GM04503 (cell line): Measurements from ENCODE around the gene WDFY3.
A peak's percentile ranks its signal among the peaks of the same experiment; 100 is the strongest.

Experiments
- DNase-seq: peaks from one replicate; pipeline ENCODE4 v3.0.0-alpha.2; 2012; ENCODE audit warnings: low read depth

The WDFY3 gene

DNA sequence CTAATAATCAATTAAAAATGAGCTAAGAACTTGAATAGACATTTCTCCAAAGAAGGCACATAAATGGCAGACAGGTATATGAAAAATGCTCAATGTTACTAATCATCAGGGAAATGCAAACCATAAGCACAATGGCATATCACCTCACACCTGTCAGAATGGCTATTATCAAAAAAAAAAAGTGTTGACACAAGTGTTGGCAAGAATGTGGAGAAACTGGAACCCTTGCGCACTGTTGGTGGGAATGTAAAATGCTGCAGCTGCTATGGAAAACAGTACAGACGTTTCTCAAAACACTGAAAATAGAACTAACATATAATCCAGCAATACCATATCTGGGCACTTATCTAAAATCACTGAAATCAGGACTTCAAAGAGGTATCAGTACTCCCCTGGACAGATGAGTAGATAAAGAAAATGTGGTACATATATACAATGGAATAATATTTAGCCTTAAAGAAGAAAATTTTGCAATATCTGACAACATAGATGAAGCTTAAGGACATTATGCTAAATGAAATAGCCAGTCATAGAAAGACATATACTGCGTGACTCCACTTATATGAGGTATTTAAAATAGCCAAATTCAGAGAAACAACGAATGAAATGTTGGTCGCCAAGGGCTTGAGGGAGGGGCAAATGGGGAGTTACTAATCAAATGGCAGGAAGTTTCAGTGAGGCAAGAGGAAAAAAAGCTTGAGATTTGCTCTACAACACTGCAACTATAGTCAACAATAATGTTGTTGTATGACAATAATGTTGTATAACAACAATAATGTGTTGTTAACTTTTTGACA is 175.5 kb downstream of the WDFY3 start:
- DNase-seq = no peak

- no peak for DNase-seq
Observed at GRCh38 chr4:84786478-84786877, 180.0 kb downstream of the WDFY3 start.

GRCh38 chr4:84782517-84782916 is 184.0 kb downstream of the WDFY3 start:
- no peak for DNase-seq

GRCh38 chr4:84780719-84781118 is 185.8 kb downstream of the WDFY3 start:
- DNase-seq = no peak

DNA sequence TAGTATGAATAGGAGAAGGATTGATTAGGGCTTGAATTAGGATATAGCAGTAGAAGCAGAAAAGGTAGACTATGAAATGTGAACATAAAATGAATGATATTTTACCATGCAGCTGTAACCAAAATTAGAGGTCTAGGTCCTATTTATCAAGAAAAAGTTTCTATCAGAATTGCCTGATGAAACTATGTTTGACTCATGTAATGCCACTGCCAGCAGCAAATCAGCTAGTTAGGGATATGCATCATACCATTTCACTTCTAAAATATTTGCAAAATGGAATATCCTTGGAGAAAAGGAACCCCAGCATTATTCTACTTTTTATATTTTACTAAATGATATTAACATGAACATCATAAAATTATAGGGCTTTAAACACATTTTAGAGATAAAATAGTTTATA is 188.4 kb downstream of the WDFY3 start:
- DNase-seq = no peak

DNA sequence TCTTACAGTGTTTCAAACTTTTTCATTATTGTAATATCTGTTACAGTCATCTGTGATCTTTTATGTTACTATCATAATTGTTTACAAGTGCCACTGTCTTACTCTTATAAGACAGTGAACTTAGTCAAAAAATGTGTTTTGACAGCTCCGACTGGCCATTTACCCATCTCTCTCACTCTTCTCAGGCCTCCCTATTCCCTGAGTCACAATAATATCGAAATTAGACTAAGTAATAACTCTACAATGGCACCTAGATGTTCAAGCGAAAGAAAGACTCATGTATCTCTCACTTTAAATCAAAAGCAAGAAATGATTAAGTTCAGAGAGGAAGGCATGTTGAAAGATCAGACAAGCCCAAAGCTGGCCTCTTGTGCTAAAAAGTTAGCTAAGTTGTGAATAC is 199.3 kb downstream of the WDFY3 start:
- no peak for DNase-seq

DNA sequence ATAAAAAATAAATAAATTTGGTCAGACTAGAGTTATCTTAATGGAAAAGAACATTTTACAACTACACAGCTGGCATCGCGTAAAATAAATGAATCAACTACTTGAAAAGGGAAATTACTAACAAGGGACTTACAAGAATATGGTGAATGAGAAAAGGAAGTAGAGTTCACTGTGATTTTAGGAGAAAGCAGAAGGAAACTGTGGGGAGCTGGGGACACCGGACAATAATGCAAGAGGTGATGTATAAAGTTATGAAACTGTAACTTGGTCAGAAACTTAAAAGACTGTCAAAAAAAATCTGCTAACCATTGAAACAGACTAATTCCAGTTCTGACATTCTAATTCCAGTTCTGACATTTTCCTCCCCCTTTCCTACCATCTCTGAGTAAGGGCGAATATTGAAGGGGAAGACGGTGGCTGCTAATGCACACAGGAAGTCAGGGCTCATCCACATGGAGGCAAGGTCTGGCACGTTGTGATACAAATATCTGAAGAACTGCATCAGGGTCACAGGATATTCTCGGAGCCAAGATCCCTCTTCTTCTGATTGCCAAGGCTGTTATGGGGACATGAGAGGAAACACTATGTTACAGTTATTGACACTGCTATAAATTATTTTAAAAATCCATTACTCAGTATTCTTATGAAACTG is 213.0 kb downstream of the WDFY3 start:
- DNase-seq = no peak

GRCh38 chr4:84751707-84752106 is 214.8 kb downstream of the WDFY3 start:
- no peak for DNase-seq

DNA sequence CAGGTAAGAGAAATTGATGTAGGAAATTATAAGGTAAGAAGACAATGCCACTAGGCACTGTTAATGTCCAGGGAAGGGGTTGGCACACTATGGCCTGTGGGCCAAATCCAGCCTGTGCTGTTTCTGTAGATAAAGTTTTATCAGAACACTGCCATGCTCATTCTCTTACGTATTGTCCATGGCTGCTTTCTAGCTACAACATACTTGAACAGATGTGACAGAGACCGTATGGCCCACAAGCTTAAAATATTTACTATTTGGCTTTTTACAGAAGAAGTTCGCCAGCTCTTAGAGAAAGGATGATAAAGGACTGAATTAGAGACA is 215.6 kb downstream of the WDFY3 start:
- no peak for DNase-seq

- no peak for DNase-seq
Observed at GRCh38 chr4:84750260-84750959, 216.1 kb downstream of the WDFY3 start.

GRCh38 chr4:84740057-84740456 is 226.4 kb downstream of the WDFY3 start:
- DNase-seq = no peak

DNA sequence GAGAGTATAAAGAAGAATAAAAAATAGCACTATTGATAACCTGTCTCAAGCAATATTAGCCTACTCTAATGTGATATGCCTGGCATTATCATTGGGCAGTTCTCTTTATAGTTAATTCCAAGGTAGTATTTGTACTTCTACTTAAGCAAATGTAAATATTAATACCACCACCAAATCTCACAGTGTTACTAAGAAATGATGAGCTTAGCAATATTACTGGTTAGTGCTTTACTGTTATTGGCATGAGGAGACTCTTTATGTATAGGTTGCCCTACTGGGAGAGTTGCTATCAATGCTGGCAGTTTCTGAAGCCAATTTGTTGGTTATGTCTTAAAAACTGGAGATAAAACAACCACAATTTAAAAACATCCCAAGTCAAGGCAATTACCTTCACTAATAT is 227.9 kb downstream of the WDFY3 start:
- DNase-seq = no peak

DNA sequence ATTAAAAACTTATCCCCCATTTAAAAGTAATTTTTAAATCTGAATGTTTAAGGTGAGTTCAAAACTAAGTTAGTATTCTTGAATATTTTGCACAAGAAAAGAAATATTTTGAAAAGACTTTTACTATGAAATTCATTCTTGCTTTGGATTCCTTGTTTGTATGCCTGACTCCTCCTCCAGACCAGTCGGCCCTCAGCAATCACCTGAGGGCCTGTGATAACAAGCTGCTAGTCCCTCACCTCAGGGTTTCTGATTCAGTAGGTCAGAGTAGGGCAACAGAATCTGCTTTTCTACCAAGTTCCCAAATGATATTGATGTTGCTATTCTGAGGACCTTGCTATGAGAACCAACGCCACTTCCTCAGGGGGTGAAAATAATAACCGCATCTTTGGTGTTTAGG is 228.8 kb downstream of the WDFY3 start:
- DNase-seq = no peak

DNA sequence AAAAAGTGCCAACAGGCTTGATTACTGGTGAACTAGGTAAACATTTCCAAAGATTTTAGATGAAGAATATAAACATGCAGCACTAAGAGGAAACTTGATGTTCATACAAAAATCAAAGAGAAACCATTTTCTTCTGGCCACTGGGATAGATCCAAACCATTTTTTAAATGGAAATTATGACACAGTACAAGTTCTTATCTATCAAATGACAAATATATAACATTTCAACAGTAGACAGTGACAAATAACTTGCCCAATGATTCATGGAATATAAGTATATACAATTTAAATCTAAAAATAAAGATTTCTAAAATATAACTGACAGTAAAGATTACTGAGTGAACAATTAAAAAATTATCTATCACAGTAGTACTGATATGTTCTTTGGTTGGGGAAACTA is 232.5 kb downstream of the WDFY3 start:
- no peak for DNase-seq

DNA sequence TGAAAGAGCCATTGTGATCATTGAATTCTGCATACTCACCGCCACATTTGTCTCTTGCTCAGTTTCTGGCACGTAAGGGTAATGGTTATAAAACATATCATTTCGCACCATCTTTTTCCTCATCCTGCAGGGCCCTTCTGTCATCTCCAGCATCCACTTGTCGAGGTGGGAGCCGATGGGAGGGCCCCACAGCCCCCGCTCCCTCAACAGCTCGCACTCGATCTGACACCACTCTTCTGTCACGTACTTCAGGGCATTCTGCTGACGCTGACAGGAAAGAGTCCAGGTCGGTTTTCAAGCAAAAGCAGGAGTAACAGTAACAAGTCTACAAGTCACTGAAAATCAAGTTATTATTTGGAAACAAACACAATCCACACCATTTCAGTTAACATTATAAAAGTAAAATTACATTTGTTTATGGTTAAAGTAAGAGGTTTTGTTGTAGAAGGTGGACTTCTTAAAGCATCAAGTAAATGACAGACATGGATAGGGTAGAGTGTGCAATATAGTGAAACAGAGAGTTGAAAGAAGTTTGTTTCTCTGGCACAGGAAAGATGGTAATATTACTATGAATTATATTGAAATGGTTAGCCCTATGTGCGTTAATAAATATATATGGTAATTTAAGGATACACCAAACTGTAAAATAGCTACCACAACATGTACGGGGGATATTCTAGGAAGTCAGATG is 233.0 kb downstream of the WDFY3 start:
- no peak for DNase-seq

- DNase-seq = no peak
Observed at GRCh38 chr4:84730375-84730774, 236.1 kb downstream of the WDFY3 start.

- no peak for DNase-seq
Observed at GRCh38 chr4:84727491-84727890, 239.0 kb downstream of the WDFY3 start.

DNA sequence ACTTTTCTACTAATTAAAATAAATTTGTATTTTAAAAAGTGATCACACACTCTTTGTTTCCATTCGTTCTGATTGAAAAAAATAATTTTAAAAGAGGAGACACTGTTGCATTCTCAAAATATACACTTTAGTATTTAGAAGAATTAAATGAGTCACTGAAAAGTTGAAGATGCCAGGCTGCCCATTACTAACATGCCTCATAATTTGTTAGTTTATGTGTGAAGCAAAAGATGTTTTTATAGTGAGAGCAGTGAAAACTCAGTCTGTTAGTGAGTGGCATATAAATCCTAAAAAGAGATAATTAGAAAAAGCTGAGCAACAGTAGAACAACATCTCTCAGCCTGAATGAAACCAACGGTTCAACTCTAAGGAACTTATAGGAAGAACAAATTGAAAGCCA is 240.1 kb downstream of the WDFY3 start:
- peak; percentile 37 for DNase-seq

DNA sequence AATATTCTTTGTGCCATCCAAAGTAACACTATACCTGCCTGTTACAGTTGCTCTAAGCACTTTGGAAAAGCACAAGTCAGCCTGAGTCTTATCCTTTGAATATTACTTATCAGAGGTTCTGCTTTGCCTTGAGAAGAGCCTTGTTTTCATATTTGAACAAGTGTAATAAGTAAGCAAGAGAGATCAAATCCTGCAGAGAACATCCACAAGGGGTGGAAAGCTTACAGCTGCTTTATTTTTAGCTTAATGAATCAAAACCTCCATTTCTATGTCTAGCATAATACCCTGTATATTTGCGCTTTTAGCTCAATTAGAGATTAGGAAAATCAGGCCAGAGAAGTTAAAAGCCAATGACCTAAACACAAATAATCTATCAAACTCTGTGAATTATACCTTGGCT is 243.8 kb downstream of the WDFY3 start:
- no peak for DNase-seq

GRCh38 chr4:84719115-84719514 is 247.4 kb downstream of the WDFY3 start:
- no peak for DNase-seq

DNA sequence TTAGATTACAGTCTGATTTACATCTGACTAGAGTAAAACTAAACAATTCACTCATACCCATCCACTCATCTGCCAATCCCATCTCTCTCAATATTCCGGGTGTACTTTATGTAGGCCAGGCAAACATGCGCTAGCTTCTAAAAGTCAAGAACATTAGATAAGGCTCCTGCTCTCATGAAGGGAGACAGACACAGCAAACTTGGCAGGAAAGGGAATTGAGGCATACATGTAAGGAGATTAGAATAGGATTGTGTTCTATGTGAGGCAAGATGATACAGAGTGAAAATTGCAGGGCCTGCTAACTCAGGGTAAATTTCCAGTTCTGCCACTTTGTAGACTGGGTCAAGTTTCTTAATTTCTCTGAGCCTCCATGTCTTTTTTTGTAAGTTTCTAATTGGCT is 247.8 kb downstream of the WDFY3 start:
- no peak for DNase-seq

DNA sequence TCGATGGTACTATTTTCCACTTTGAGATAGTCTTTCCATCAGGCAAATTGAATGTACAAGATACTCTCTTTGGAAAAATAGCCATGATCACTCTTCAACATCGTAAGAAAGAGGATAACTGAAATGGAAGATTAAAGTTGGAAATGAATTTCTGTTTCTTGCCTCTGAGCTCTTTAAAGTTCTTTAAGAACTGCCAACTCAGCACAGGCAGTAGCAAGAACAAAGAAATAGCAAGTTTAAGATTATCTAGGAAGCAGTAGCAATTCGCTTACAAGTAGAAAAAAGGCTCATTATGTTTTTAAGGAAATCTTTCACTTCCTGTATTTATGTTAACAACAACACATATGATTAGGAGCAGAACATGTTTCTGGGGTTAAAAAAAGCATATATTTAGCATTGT is 255.9 kb downstream of the WDFY3 start:
- DNase-seq = no peak
